HEK293 (cell line): Measurements from ENCODE around the gene CPLANE1.
"Not testable (repeated sequence)": the region's sequence is repeated elsewhere in the genome, so short reads cannot be mapped to it uniquely, and the experiment has no call there.

Source experiments
- CTCF ChIA-PET: fragments of 350-600 bp; formaldehyde crosslinking; extraction: SDS; loops from one replicate; lab custom pipeline; 2021; ENCODE audit warnings: antibody characterized with exemption; lab: Yijun Ruan, JAX
- POLR2A ChIA-PET: fragments of 300-600 bp; formaldehyde crosslinking; extraction: SDS; loops from one replicate; lab custom pipeline; 2020; ENCODE audit warnings: antibody characterized with exemption, inconsistent platforms; lab: Yijun Ruan, JAX
- H3K27ac ChIP-seq: fragments of 200-500 bp; sonication (Bioruptor generic); 2 replicates; pipeline ENCODE4 v1.5.1; 2014; ENCODE audit warnings: low read depth, low read length, control low read depth, inconsistent platforms; ENCODE audit errors: extremely low read depth
- H3K36me3 ChIP-seq, 2 experiments: fragments of 200-500 bp in 1 of 2; sonication (Bioruptor generic) in 1 of 2; 1 replicate in 1 of 2; 2 replicates in 1 of 2; pipeline ENCODE4 v1.5.1; 2014 to 2017; ENCODE audit warnings: inconsistent platforms in 2 of 2, low read length in 2 of 2; ENCODE audit not compliant: control insufficient read depth in 2 of 2, insufficient read depth in 1 of 2
- H3K4me1 ChIP-seq: fragments of 200-500 bp; sonication (Bioruptor generic); 2 replicates; pipeline ENCODE4 v1.5.1; 2014; ENCODE audit warnings: mild to moderate bottlenecking, low read length, inconsistent platforms; ENCODE audit not compliant: control insufficient read depth, insufficient read depth
- H3K4me3 ChIP-seq: 2 replicates; pipeline ENCODE4 v1.5.1; 2011; ENCODE audit warnings: low read depth, mild to moderate bottlenecking, control low read depth, low read length, moderate library complexity
- H3K9me3 ChIP-seq: fragments of 200-500 bp; sonication (Bioruptor generic); 2 replicates; pipeline ENCODE4 v1.5.1; 2014; ENCODE audit warnings: low read depth, low read length, inconsistent platforms; ENCODE audit not compliant: control insufficient read depth, insufficient read depth
- GLIS2 ChIP-seq: fragments of 450-650 bp; formaldehyde crosslinking; IDR thresholded peaks from 2 replicates; pipeline ENCODE4 v1.5.1; 2016; ENCODE audit warnings: missing biosample characterization, missing genetic modification characterization
- ZNF10 ChIP-seq: fragments of 450-650 bp; formaldehyde crosslinking; IDR thresholded peaks from 2 replicates; pipeline ENCODE4 v1.5.1; 2017; ENCODE audit warnings: missing biosample characterization, missing genetic modification characterization
- ZNF140 ChIP-seq: fragments of 450-650 bp; formaldehyde crosslinking; IDR thresholded peaks from 2 replicates; pipeline ENCODE4 v1.5.1; 2016; ENCODE audit warnings: missing biosample characterization, missing genetic modification characterization
- ZNF146 ChIP-seq: fragments of 450-650 bp; formaldehyde crosslinking; IDR thresholded peaks from 2 replicates; pipeline ENCODE4 v1.5.1; 2016; ENCODE audit warnings: missing biosample characterization, missing genetic modification characterization
- ZNF26 ChIP-seq: fragments of 450-650 bp; formaldehyde crosslinking; IDR thresholded peaks from 2 replicates; pipeline ENCODE4 v1.5.1; 2016; ENCODE audit warnings: missing biosample characterization, missing genetic modification characterization
- ZNF37A ChIP-seq: fragments of 450-650 bp; IDR thresholded peaks from 2 replicates; pipeline ENCODE4 v1.5.1; 2018; ENCODE audit warnings: missing biosample characterization, missing genetic modification characterization
- ZNF416 ChIP-seq: fragments of 450-650 bp; formaldehyde crosslinking; IDR thresholded peaks from 2 replicates; pipeline ENCODE4 v1.5.1; 2016; ENCODE audit warnings: missing biosample characterization, missing genetic modification characterization
- ZNF580 ChIP-seq: fragments of 450-650 bp; formaldehyde crosslinking; IDR thresholded peaks from 2 replicates; pipeline ENCODE4 v1.5.1; 2016; ENCODE audit warnings: missing biosample characterization, missing genetic modification characterization
- ZNF670 ChIP-seq: fragments of 450-650 bp; formaldehyde crosslinking; IDR thresholded peaks from 2 replicates; pipeline ENCODE4 v1.5.1; 2016; ENCODE audit warnings: missing biosample characterization, missing genetic modification characterization, low read depth
- ZSCAN16 ChIP-seq: fragments of 450-650 bp; formaldehyde crosslinking; IDR thresholded peaks from 2 replicates; pipeline ENCODE4 v1.5.1; 2016; ENCODE audit warnings: missing biosample characterization, missing genetic modification characterization
- ZXDB ChIP-seq: fragments of 450-650 bp; formaldehyde crosslinking; IDR thresholded peaks from 2 replicates; pipeline ENCODE4 v1.5.1; 2016; ENCODE audit warnings: missing biosample characterization, missing genetic modification characterization
- TF ChIP-seq, protein P1 (sequence below): fragments of 450-650 bp; formaldehyde crosslinking; IDR thresholded peaks from 2 replicates; pipeline ENCODE4 v1.5.1; 2017; ENCODE audit warnings: missing biosample characterization, missing genetic modification characterization
- TF ChIP-seq, protein P2 (sequence below): fragments of 450-650 bp; formaldehyde crosslinking; IDR thresholded peaks from 2 replicates; pipeline ENCODE4 v1.5.0; 2017; ENCODE audit warnings: missing biosample characterization, missing genetic modification characterization, borderline replicate concordance
- TF ChIP-seq, protein P3 (sequence below): fragments of 450-650 bp; formaldehyde crosslinking; IDR thresholded peaks from 2 replicates; pipeline ENCODE4 v1.5.1; 2016; ENCODE audit warnings: missing biosample characterization, missing genetic modification characterization

Gene CPLANE1

DNA sequence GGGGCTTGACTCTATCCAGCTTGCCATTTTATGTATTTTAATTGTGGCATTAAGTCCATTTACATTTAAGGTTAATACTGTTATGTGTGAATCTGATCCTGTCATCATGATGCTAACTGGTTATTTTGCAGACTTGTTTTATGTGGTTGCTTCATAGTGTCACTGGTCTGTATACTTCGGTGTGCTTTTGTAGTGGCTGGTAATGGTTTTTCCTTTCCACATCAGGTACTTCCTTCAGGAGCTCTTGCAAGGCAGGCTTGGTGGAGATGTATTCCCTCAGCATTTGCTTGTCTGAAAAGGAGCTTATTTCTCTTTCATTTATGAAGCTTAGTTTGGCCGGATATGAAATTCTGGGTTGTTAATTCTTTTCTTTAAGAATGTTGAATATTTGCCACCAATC, 145.9 kb downstream of the CPLANE1 start:
- Histone ChIP-seq H3K4me3 (no peak overlapping the region), H3K27ac (no peak overlapping the region), H3K36me3 (peaks cover 33 to 46% of the 10 kb centered on the region in 2 experiments), H3K4me1 (no peaks in the 10 kb centered on the region), H3K9me3 (no peaks in the 10 kb centered on the region; the same call in 1 of the 2 replicates)
- CTCF ChIA-PET: interaction anchor here (0.7 kb wide), 1 partner anchor 99 kb away, joined by 3 read pairs; no protein-coding TSS in a partner anchor
- POLR2A ChIA-PET: no interaction called here
- TF ChIP-seq ZXDB (tag by site-specific recombination): no peak
- TF ChIP-seq, protein P1, sequence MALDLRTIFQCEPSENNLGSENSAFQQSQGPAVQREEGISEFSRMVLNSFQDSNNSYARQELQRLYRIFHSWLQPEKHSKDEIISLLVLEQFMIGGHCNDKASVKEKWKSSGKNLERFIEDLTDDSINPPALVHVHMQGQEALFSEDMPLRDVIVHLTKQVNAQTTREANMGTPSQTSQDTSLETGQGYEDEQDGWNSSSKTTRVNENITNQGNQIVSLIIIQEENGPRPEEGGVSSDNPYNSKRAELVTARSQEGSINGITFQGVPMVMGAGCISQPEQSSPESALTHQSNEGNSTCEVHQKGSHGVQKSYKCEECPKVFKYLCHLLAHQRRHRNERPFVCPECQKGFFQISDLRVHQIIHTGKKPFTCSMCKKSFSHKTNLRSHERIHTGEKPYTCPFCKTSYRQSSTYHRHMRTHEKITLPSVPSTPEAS (tag by site-specific recombination): no peak
- no peak for TF ChIP-seq ZNF37A (tag by site-specific recombination)
- no peak for TF ChIP-seq ZNF10 (tag by site-specific recombination)
- no peak for TF ChIP-seq GLIS2 (tag by site-specific recombination)
- TF ChIP-seq ZSCAN16: no peak
- TF ChIP-seq ZNF416 (tag by site-specific recombination): no peak
- no peak for TF ChIP-seq ZNF670 (tag by site-specific recombination)
- no peak for TF ChIP-seq ZNF26 (tag by site-specific recombination)
- TF ChIP-seq, protein P2, sequence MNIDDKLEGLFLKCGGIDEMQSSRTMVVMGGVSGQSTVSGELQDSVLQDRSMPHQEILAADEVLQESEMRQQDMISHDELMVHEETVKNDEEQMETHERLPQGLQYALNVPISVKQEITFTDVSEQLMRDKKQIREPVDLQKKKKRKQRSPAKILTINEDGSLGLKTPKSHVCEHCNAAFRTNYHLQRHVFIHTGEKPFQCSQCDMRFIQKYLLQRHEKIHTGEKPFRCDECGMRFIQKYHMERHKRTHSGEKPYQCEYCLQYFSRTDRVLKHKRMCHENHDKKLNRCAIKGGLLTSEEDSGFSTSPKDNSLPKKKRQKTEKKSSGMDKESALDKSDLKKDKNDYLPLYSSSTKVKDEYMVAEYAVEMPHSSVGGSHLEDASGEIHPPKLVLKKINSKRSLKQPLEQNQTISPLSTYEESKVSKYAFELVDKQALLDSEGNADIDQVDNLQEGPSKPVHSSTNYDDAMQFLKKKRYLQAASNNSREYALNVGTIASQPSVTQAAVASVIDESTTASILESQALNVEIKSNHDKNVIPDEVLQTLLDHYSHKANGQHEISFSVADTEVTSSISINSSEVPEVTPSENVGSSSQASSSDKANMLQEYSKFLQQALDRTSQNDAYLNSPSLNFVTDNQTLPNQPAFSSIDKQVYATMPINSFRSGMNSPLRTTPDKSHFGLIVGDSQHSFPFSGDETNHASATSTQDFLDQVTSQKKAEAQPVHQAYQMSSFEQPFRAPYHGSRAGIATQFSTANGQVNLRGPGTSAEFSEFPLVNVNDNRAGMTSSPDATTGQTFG (tag by site-specific recombination): no peak
- TF ChIP-seq ZNF140 (tag by site-specific recombination): no peak

DNA sequence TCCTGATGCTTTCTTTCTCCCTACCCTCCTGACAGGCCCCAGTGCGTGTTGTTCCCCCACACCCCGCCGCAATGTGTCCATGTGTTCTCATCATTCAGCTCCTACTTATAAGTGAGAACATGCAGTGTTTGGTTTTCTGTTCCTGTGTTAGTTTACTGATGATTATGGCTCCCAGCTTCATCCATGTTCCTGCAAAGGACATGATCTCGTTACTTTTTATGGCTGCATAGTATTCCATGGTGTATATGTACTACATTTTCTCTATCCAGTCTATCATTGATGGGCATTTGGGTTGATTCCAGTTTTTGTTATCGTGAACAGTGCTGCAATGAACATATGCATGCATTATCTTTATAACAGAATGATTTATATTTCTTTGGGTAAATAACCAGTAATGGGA, 149.9 kb downstream of the CPLANE1 start:
- peaks cover 11 to 12% of the 10 kb centered on the region in 2 experiments for H3K36me3 ChIP-seq
- CTCF ChIA-PET, H3K9me3 ChIP-seq, POLR2A ChIA-PET, H3K4me1 ChIP-seq, H3K4me3 ChIP-seq: not testable (repeated sequence)
- TF ChIP-seq, protein P3, sequence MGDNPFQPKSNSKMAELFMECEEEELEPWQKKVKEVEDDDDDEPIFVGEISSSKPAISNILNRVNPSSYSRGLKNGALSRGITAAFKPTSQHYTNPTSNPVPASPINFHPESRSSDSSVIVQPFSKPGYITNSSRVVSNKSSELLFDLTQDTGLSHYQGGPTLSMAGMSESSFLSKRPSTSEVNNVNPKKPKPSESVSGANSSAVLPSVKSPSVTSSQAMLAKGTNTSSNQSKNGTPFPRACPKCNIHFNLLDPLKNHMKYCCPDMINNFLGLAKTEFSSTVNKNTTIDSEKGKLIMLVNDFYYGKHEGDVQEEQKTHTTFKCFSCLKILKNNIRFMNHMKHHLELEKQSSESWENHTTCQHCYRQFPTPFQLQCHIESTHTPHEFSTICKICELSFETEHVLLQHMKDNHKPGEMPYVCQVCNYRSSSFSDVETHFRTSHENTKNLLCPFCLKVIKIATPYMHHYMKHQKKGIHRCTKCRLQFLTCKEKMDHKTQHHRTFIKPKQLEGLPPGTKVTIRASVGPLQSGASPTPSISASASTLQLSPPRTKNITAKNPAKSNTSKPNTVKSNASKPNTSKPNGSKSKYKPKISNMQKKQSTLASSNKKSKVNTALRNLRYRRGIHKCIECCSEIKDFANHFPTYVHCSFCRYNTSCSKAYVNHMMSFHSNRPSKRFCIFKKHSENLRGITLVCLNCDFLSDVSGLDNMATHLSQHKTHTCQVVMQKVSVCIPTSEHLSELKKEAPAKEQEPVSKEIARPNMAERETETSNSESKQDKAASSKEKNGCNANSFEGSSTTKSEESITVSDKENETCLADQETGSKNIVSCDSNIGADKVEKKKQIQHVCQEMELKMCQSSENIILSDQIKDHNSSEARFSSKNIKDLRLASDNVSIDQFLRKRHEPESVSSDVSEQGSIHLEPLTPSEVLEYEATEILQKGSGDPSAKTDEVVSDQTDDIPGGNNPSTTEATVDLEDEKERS (tag by site-specific recombination): peak; percentile 83; the same call in 1 of the 2 replicates
- TF ChIP-seq ZNF146 (tag by site-specific recombination) (peak; percentile 91), ZNF580 (tag by site-specific recombination) (0 out of 2 replicates have a peak, but pooled peaks have one; percentile 62)
- TF ChIP-seq, all 188 proteins: peak for 3; not testable (repeated sequence) for 185
- H3K27ac ChIP-seq: not testable (repeated sequence)
